Activated B cell treated with CpG ODN at 0.5 μM for 24 hours (primary cell): ENCODE data around the gene JAG1. TPM values are rescaled to one million over a fixed set of nuclear protein-coding genes. Genes with fewer than 3 reads are reported as not detected.

Experiments used
- ATAC-seq: fragments of 200-7000 bp; cut with Tn5 transposase; one replicate; pipeline ENCODE4 v1.10.0; 2021; ENCODE audit warnings: low read depth, mild to moderate bottlenecking, moderate library complexity
- CTCF ChIA-PET: fragments of 350-600 bp; sonication (Branson Sonifier 250); formaldehyde crosslinking; loops from one replicate; lab custom pipeline; 2021; ENCODE audit warnings: antibody characterized with exemption; lab: Charles Lee
- POLR2A ChIA-PET: fragments of 350-600 bp; sonication (Branson Sonifier 250); formaldehyde crosslinking; loops from one replicate; lab custom pipeline; 2021; ENCODE audit warnings: antibody characterized with exemption; lab: Charles Lee
- DNase-seq: peaks from one replicate; pipeline ENCODE4 v3.0.0; 2022
- H3K27ac Mint-ChIP-seq: one replicate; pipeline ENCODE4 v1.8.0; 2020; ENCODE audit warnings: mixed read lengths
- H3K27me3 Mint-ChIP-seq: one replicate; pipeline ENCODE4 v1.8.0; 2021; ENCODE audit warnings: mixed read lengths
- H3K36me3 Mint-ChIP-seq: one replicate; pipeline ENCODE4 v1.8.0; 2021; ENCODE audit warnings: low read depth, mixed read lengths
- H3K4me1 Mint-ChIP-seq: one replicate; pipeline ENCODE4 v1.8.0; 2021; ENCODE audit warnings: mixed read lengths
- H3K4me3 Mint-ChIP-seq: one replicate; pipeline ENCODE4 v1.8.0; 2020; ENCODE audit warnings: mild to moderate bottlenecking, mixed read lengths
- H3K9me3 Mint-ChIP-seq: one replicate; pipeline ENCODE4 v1.8.0; 2020; ENCODE audit warnings: mixed read lengths
- intact Hi-C: fragments of 100-400 bp; cut with micrococcal nuclease; formaldehyde crosslinking; loops from one replicate; pipeline ENCODE4 v1.15.1; 2024
- total RNA-seq: library from RNA; stranded (reverse); gene quantifications from 2 replicates; pipeline ENCODE4 v1.2.3, GENCODE V29; 2022
- TF ChIP-seq, protein P1 (sequence below): fragments of 200-600 bp; IDR thresholded peaks from one replicate; pipeline ENCODE4 v1.8.0; 2022; ENCODE audit warnings: antibody characterized with exemption, mild to moderate bottlenecking

Gene JAG1
- total RNA-seq, 1 donor from 2014 or later: not detected

- TF ChIP-seq, protein P1, sequence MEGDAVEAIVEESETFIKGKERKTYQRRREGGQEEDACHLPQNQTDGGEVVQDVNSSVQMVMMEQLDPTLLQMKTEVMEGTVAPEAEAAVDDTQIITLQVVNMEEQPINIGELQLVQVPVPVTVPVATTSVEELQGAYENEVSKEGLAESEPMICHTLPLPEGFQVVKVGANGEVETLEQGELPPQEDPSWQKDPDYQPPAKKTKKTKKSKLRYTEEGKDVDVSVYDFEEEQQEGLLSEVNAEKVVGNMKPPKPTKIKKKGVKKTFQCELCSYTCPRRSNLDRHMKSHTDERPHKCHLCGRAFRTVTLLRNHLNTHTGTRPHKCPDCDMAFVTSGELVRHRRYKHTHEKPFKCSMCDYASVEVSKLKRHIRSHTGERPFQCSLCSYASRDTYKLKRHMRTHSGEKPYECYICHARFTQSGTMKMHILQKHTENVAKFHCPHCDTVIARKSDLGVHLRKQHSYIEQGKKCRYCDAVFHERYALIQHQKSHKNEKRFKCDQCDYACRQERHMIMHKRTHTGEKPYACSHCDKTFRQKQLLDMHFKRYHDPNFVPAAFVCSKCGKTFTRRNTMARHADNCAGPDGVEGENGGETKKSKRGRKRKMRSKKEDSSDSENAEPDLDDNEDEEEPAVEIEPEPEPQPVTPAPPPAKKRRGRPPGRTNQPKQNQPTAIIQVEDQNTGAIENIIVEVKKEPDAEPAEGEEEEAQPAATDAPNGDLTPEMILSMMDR: no peak
- Mint-ChIP-seq H3K36me3 (peaks cover 59% of the 10 kb centered on the region), H3K9me3 (no peaks in the 10 kb centered on the region), H3K4me1 (no peaks in the 10 kb centered on the region), H3K27me3 (no peaks in the 10 kb centered on the region), H3K4me3 (no peak overlapping the region), H3K27ac (no peak overlapping the region)
- no peak for ATAC-seq
- intact Hi-C loops: no loop called here
- CTCF ChIA-PET: no interaction called here
- POLR2A ChIA-PET: no interaction called here
- no peak for DNase-seq
Measured at GRCh38 chr20:10604865-10605440, 68.8 kb downstream of the JAG1 start.

- TF ChIP-seq, protein P1: no peak
- ChIA-PET CTCF (no interaction called here), POLR2A (no interaction called here)
- Mint-ChIP-seq H3K4me3 (no peak overlapping the region), H3K9me3 (no peaks in the 10 kb centered on the region), H3K4me1 (no peaks in the 10 kb centered on the region), H3K36me3 (peaks cover 58% of the 10 kb centered on the region), H3K27ac (no peak overlapping the region), H3K27me3 (no peaks in the 10 kb centered on the region)
- no peak for DNase-seq
- intact Hi-C loops: no loop called here
- no peak for ATAC-seq
Measured at GRCh38 chr20:10603971-10604864, 69.6 kb downstream of the JAG1 start.

DNA sequence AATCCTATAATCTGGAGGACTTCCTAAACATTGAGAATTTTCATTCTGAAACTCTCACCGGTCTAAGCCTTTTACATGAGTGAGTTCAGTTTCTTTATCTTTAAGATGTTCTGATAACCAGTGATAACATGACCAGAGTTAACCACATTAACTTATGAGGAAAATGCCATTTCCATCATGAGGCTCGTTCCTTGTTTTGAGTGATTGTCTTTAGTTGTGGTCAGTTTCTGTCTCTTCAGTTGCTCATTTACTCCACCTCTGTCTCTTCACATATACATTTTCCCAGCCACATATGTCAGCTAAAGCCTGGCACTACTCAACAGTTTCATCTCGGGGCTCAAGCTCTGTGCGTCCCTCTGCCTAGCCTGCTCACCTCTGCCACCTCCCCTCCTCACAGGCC is 70.4 kb downstream of the JAG1 start:
- no peak for DNase-seq
- H3K36me3 Mint-ChIP-seq: peaks cover 62% of the 10 kb centered on the region
- intact Hi-C loops: no loop called here
- POLR2A ChIA-PET: no interaction called here
- H3K27ac Mint-ChIP-seq: no peak overlapping the region
- TF ChIP-seq, protein P1: no peak
- H3K4me1 Mint-ChIP-seq: no peaks in the 10 kb centered on the region
- CTCF ChIA-PET: no interaction called here
- no peaks in the 10 kb centered on the region for H3K27me3 Mint-ChIP-seq
- H3K9me3 Mint-ChIP-seq: no peaks in the 10 kb centered on the region
- ATAC-seq: no peak
- H3K4me3 Mint-ChIP-seq: no peak overlapping the region

- Mint-ChIP-seq H3K27ac (no peak overlapping the region), H3K4me3 (no peak overlapping the region), H3K9me3 (no peaks in the 10 kb centered on the region), H3K36me3 (peaks cover 60% of the 10 kb centered on the region), H3K4me1 (no peaks in the 10 kb centered on the region), H3K27me3 (no peaks in the 10 kb centered on the region)
- POLR2A ChIA-PET: no interaction called here
- CTCF ChIA-PET: no interaction called here
- intact Hi-C loops: no loop called here
- ATAC-seq (no peak), DNase-seq (no peak)
- TF ChIP-seq, protein P1: no peak
Measured at GRCh38 chr20:10602221-10602871, 71.5 kb downstream of the JAG1 start.

DNA sequence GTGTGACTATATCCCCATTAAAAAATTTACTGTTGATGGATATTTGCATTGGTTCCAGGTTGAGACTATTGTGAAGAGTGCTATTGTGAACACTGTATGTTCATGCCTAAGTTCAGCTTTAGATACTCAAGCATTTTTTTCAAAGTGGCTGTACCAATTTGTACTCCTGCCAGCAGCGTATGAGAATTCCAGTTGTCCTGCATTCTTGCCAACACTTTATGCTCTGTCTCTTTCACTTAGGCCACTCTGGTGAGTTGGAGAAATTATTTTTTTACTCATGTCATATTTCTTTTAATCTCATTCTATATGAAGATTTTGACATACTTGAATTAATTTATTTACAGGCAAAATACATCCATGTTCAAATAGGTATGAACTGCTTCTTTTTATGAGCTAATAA is 76.2 kb downstream of the JAG1 start:
- Mint-ChIP-seq H3K4me1 (no peaks in the 10 kb centered on the region), H3K27me3 (no peaks in the 10 kb centered on the region), H3K9me3 (no peaks in the 10 kb centered on the region), H3K36me3 (peaks cover 47% of the 10 kb centered on the region), H3K27ac (no peak overlapping the region), H3K4me3 (no peak overlapping the region)
- TF ChIP-seq, protein P1: no peak
- intact Hi-C loops: no loop called here
- POLR2A ChIA-PET: no interaction called here
- DNase-seq: no peak
- ATAC-seq: no peak
- CTCF ChIA-PET: no interaction called here
